Panc1 (cell line): ENCODE results near the gene MYO6. TPM values are rescaled to one million over a fixed set of nuclear protein-coding genes. Genes with fewer than 3 reads are reported as not detected.
A peak's percentile ranks its signal among the peaks of the same experiment; 100 is the strongest.

ENCODE experiments used
- ATAC-seq: fragments of 200-7000 bp; cut with Tn5 transposase; 2 replicates; pipeline ENCODE4 v1.9.1; 2020; ENCODE audit warnings: mild to moderate bottlenecking, moderate library complexity
- BruUV-seq: library from RNA; stranded (reverse); fragments of 400-500 nt; replicated peaks from 2 replicates; lab custom pipeline; 2021; lab: Mats Ljungman, UMichigan
- CTCF ChIA-PET: fragments of 300-600 bp; sonication (Branson Sonifier 250); formaldehyde crosslinking; loops from one replicate; lab custom pipeline; 2022; ENCODE audit warnings: antibody characterized with exemption; lab: Charles Lee
- POLR2A ChIA-PET: fragments of 300-600 bp; sonication (Branson Sonifier 250); formaldehyde crosslinking; loops from one replicate; lab custom pipeline; 2022; ENCODE audit warnings: antibody characterized with exemption; lab: Charles Lee
- DNase-seq: peaks from one replicate; pipeline ENCODE4 v3.0.0-alpha.2; 2010; ENCODE audit warnings: low read depth, low spot score
- H3K27ac ChIP-seq: 2 replicates; pipeline ENCODE4 v1.5.1; 2011; ENCODE audit warnings: mild to moderate bottlenecking, low read length, inconsistent platforms
- H3K27me3 ChIP-seq: fragments of 200-500 bp; sonication (Bioruptor generic); 2 replicates; pipeline ENCODE4 v1.6.0; 2014; ENCODE audit warnings: low read length, inconsistent platforms; ENCODE audit not compliant: control insufficient read depth, insufficient read depth
- H3K36me3 ChIP-seq: fragments of 200-500 bp; sonication (Bioruptor generic); 2 replicates; pipeline ENCODE4 v1.5.1; 2014; ENCODE audit warnings: inconsistent platforms, mild to moderate bottlenecking, low read length, moderate library complexity; ENCODE audit not compliant: control insufficient read depth, insufficient read depth
- H3K4me1 ChIP-seq: 2 replicates; pipeline ENCODE4 v1.5.1; 2011; ENCODE audit warnings: inconsistent platforms, mild to moderate bottlenecking, low read length, moderate library complexity; ENCODE audit not compliant: control insufficient read depth, insufficient read depth
- H3K4me3 ChIP-seq, 2 experiments: 2 replicates each; pipeline ENCODE4 v1.5.1; 2011 to 2012; ENCODE audit warnings: low read depth in 2 of 2, low read length in 2 of 2, mild to moderate bottlenecking in 2 of 2, inconsistent platforms in 1 of 2, moderate library complexity in 1 of 2
- H3K9me3 ChIP-seq: fragments of 200-500 bp; sonication (Bioruptor generic); 2 replicates; pipeline ENCODE4 v1.5.1; 2014; ENCODE audit warnings: low read depth, mild to moderate bottlenecking, inconsistent platforms, low read length, moderate library complexity; ENCODE audit not compliant: control insufficient read depth, insufficient read depth
- POLR2AphosphoS5 ChIP-seq: IDR thresholded peaks from 2 replicates; pipeline ENCODE4 v1.6.1; 2012; ENCODE audit warnings: mild to moderate bottlenecking, low read depth, low read length, moderate library complexity
- REST ChIP-seq, 2 experiments: IDR thresholded peaks; 2 replicates each; pipeline ENCODE4 v1.6.1; 2011 to 2012; ENCODE audit warnings: low read depth in 2 of 2, control low read depth in 1 of 2, low read length in 1 of 2, mild to moderate bottlenecking in 1 of 2, moderate library complexity in 1 of 2; ENCODE audit not compliant: insufficient read depth in 1 of 2
- SIN3A ChIP-seq: IDR thresholded peaks from 2 replicates; pipeline ENCODE4 v1.6.1; 2012; ENCODE audit warnings: low read depth, mild to moderate bottlenecking, low read length, moderate library complexity, borderline replicate concordance; ENCODE audit not compliant: insufficient read depth
- TCF7L2 ChIP-seq: IDR thresholded peaks from 2 replicates; pipeline ENCODE4 v1.6.1; 2011; ENCODE audit warnings: mild to moderate bottlenecking, low read depth, low read length, inconsistent platforms
- in situ Hi-C: cut with HindIII; loops from 2 replicates; pipeline ENCODE4 v1.10.0; 2016; ENCODE audit warnings: low sequenced_read_pairs, low pct_unique_long_range_greater_than_20kb
- intact Hi-C: fragments of 100-400 bp; cut with micrococcal nuclease; formaldehyde crosslinking; loops from one replicate; pipeline ENCODE4 v1.10.0; 2022; ENCODE audit not compliant: unreplicated experiment
- total RNA-seq: library from RNA; stranded (reverse); gene quantifications from one replicate; pipeline ENCODE4 v1.2.1, GENCODE V29; 2021; ENCODE audit not compliant: unreplicated experiment
- TF ChIP-seq, protein P1 (sequence below): fragments of 450-650 bp; IDR thresholded peaks from 2 replicates; pipeline ENCODE4 v1.5.1; 2017; ENCODE audit warnings: mild to moderate bottlenecking

MYO6 gene
- total RNA-seq, 1 experiment from 2014 or later = 52.3 TPM

DNA sequence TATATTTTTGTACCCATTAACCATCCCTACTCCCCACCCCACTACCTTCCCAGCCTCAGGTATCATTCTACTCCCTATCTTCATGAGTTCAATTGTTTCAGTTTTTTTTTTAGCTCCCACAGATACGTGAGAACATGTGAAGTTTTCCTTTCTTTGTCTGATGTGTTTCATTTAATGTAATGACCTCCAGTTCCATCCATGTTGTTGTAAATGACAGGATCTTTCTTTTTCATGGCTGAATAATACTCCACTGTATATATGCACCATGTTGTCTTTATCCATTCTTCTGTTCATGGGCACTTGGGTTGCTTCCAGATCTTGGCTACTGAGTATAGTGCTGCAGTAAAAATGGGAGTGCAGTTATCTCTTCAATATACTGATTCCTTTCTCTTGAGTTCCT lies 63.5 kb downstream of the MYO6 start:
- Histone ChIP-seq H3K9me3 (no peaks in the 10 kb centered on the region), H3K27ac (no peak overlapping the region), H3K4me3 (no peak overlapping the region), H3K27me3 (no peaks in the 10 kb centered on the region), H3K36me3 (no peaks in the 10 kb centered on the region; the same call in 1 of the 2 replicates), H3K4me1 (no peaks in the 10 kb centered on the region)
- TF ChIP-seq POLR2AphosphoS5 = no peak
- no peak for TF ChIP-seq REST (IDR thresholded peaks at IDR 0.05; ENCODE audit: insufficient read depth in 1 of 2, low read depth in 2 of 2, low read length in 1 of 2)
- TF ChIP-seq, protein P1, sequence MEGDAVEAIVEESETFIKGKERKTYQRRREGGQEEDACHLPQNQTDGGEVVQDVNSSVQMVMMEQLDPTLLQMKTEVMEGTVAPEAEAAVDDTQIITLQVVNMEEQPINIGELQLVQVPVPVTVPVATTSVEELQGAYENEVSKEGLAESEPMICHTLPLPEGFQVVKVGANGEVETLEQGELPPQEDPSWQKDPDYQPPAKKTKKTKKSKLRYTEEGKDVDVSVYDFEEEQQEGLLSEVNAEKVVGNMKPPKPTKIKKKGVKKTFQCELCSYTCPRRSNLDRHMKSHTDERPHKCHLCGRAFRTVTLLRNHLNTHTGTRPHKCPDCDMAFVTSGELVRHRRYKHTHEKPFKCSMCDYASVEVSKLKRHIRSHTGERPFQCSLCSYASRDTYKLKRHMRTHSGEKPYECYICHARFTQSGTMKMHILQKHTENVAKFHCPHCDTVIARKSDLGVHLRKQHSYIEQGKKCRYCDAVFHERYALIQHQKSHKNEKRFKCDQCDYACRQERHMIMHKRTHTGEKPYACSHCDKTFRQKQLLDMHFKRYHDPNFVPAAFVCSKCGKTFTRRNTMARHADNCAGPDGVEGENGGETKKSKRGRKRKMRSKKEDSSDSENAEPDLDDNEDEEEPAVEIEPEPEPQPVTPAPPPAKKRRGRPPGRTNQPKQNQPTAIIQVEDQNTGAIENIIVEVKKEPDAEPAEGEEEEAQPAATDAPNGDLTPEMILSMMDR = no peak
- no peak for TF ChIP-seq TCF7L2
- no peak for TF ChIP-seq SIN3A
- CTCF ChIA-PET = no interaction called here
- DNase-seq = no peak
- ATAC-seq = no peak
- in situ Hi-C loops (no loop called here), intact Hi-C loops (no loop called here)
- BruUV-seq = no TSS peak
- POLR2A ChIA-PET = no interaction called here

DNA sequence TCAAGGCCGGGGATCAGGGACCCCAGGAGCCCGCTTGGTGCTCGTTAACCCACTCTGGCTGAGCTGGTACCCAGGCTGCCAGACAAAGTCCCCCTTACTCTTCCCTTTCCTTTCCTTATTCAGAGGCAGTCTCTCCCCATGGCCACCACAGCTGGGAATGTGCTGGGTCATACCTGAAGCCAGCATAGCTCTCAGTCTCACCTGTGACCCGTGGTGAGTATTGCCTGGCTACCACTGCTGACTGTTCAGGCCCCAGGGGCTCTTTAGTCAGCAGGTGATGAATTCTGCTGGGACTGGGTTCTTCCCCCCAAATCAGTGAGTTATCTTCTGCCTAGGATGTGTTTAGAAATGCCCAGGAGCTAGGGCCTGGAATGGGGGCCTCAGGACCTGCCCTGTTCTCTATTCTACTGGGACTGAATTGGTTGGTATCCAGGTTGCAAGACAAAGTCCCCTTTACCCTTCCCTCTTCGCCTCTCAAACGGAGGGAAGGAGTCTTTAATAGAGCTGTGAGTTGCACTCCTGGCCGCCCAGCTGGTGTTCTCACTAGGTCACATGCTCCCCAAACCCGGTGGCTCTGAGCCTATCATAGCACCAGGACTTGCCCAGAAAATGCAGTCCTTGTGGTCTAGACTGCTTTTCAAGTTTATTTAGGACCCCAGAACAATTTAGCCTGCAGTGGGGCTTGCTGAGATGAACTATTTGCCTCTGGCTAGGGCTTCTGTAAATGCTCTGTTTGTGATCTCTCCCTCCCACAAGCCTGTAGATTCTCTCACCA lies 64.6 kb downstream of the MYO6 start:
- no peak for TF ChIP-seq POLR2AphosphoS5
- TF ChIP-seq SIN3A = no peak
- no peak for TF ChIP-seq REST (IDR thresholded peaks at IDR 0.05; ENCODE audit: insufficient read depth in 1 of 2, low read depth in 2 of 2, low read length in 1 of 2)
- TF ChIP-seq TCF7L2 = no peak
- TF ChIP-seq, protein P1 = no peak
- H3K4me1 ChIP-seq = no peaks in the 10 kb centered on the region
- H3K27ac ChIP-seq = no peak overlapping the region
- BruUV-seq = no TSS peak
- no peaks in the 10 kb centered on the region for H3K9me3 ChIP-seq
- H3K4me3 ChIP-seq = no peak overlapping the region
- DNase-seq (no peak), ATAC-seq (peak; percentile 51; the same call in 1 of the 2 replicates)
- intact Hi-C loops (no loop called here), in situ Hi-C loops (no loop called here)
- H3K36me3 ChIP-seq = no peaks in the 10 kb centered on the region; the same call in 1 of the 2 replicates
- ChIA-PET POLR2A (no interaction called here), CTCF (no interaction called here)
- no peaks in the 10 kb centered on the region for H3K27me3 ChIP-seq
